Measurements from ENCODE around the gene PGA3. TPM values are rescaled to one million over a fixed set of nuclear protein-coding genes. Genes with fewer than 3 reads are reported as not detected.

The PGA3 gene
- polyA plus RNA-seq, 1 of the 3 experiments (the other 2 are of a cell fraction), result not detected

DNA sequence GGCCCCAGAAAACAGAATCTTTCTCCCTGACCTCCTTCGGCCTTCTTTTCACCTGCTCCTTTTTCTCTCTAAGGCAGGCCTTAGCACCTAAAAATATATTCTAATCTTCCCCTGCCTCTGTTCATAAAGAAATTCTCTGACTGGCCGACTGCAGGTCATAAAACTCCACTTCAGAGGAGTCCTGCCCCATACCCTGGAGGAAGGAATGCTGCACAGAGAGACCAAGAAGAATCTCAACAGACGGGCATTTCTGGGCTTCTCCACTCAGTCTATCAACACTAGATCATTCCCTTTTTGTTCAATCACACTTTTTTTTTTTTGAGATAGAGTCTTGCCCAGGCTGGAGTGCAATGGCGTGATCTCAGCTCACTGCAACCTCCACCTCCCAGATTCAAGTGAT lies 19.7 kb upstream of the PGA3 start:
- no peak overlapping the region for H3K9ac ChIP-seq
- no peaks in the 10 kb centered on the region for H3K79me2 ChIP-seq (ENCODE audit: insufficient read depth)
- no peaks in the 10 kb centered on the region for H3K9me2 ChIP-seq
- H3K9me3 ChIP-seq, result no peaks in the 10 kb centered on the region
- TF ChIP-seq TEAD4 (IDR thresholded peaks at IDR 0.05; ENCODE audit: borderline replicate concordance, insufficient read depth) (no peak), TAF1 (IDR thresholded peaks at IDR 0.05; ENCODE audit: borderline replicate concordance, low read depth, low read length) (no peak), FOXJ3 (CRISPR knock-in tag; IDR thresholded peaks at IDR 0.05) (no peak), MEF2A (IDR thresholded peaks at IDR 0.05; ENCODE audit: borderline replicate concordance, low read depth) (no peak), FOXM1 (IDR thresholded peaks at IDR 0.05; ENCODE audit: low read depth) (no peak), MXI1 (IDR thresholded peaks at IDR 0.05; ENCODE audit: low read depth, low read length) (no peak), RXRA (IDR thresholded peaks at IDR 0.05; ENCODE audit: borderline replicate concordance, low read depth) (no peak), FOSL2 (IDR thresholded peaks at IDR 0.05; ENCODE audit: borderline replicate concordance, low read depth) (no peak), TCF12 (IDR thresholded peaks at IDR 0.05) (no peak)
- TF ChIP-seq, protein P1, sequence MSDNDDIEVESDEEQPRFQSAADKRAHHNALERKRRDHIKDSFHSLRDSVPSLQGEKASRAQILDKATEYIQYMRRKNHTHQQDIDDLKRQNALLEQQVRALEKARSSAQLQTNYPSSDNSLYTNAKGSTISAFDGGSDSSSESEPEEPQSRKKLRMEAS (IDR thresholded peaks at IDR 0.05; ENCODE audit: low read depth), result no peak
- TF ChIP-seq, protein P2, sequence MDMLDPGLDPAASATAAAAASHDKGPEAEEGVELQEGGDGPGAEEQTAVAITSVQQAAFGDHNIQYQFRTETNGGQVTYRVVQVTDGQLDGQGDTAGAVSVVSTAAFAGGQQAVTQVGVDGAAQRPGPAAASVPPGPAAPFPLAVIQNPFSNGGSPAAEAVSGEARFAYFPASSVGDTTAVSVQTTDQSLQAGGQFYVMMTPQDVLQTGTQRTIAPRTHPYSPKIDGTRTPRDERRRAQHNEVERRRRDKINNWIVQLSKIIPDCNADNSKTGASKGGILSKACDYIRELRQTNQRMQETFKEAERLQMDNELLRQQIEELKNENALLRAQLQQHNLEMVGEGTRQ (IDR thresholded peaks at IDR 0.05; ENCODE audit: borderline replicate concordance, low read depth, low read length), result no peak
- no peaks in the 10 kb centered on the region for H3F3A ChIP-seq (replicated peaks; ENCODE audit: insufficient read depth)
- H4K20me1 ChIP-seq (ENCODE audit: insufficient read depth), result no peaks in the 10 kb centered on the region
- H3K27ac ChIP-seq (ENCODE audit: low read depth in 2 of 2, low read length in 1 of 2), result no peak overlapping the region
- H3K4me1 ChIP-seq (ENCODE audit: control insufficient read depth in 1 of 2, insufficient read depth in 2 of 2, low read depth in 1 of 2, low read length in 1 of 2), result no peaks in the 10 kb centered on the region
- ChIA-PET CTCF (interaction anchor here (1.4 to 6.9 kb wide), 3 partner anchors 11 to 68 kb away, joined by 3 to 61 read pairs (median 4); no protein-coding TSS in a partner anchor), POLR2A (no interaction called here)
- no peak overlapping the region for H3K4me3 ChIP-seq (ENCODE audit: low read depth in 2 of 2, low read length in 1 of 2)
- no peaks in the 10 kb centered on the region for H3K36me3 ChIP-seq (replicated peaks in 1 of 2; ENCODE audit: control insufficient read depth in 1 of 2, insufficient read depth in 2 of 2, low read length in 1 of 2)
- H2AFZ ChIP-seq (ENCODE audit: low read depth), result no peak overlapping the region
- H3K27me3 ChIP-seq (ENCODE audit: insufficient read depth), result peaks cover 5% of the 10 kb centered on the region; the same call in 1 of the 2 replicates
- H3K4me2 ChIP-seq, result no peak overlapping the region
- no peak for DNase-seq
- whole genome bisulfite sequencing (ENCODE audit: low lambda C conversion rate), result 62% methylated on average over 4 of the region's 4 CpGs

DNA sequence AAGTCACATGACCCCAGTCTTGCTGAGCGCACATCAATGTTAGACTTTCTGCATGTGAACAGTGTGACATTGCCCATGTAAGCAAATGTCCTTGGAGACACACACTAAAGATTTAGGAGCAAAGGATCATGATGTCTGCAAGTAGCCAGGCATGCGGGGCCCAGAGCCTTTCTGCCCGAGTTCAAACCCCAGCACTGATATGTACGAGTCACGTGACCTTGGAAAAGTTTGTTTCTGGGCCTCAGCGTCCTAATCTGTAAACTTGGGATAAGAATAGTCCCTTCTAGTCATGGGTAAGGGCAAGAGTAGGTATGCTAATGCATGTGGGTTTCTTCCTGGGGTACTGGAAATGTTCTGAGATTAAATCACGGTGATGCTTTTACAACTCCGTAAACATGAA lies 16.8 kb upstream of the PGA3 start:
- Histone ChIP-seq H3K79me2 (ENCODE audit: insufficient read depth) (no peaks in the 10 kb centered on the region), H3K4me2 (no peak overlapping the region), H3K27ac (ENCODE audit: low read depth in 2 of 2, low read length in 1 of 2) (no peak overlapping the region), H3K9ac (no peak overlapping the region), H2AFZ (ENCODE audit: low read depth) (no peak overlapping the region), H3K27me3 (ENCODE audit: insufficient read depth) (no peaks in the 10 kb centered on the region; the same call in 1 of the 2 replicates), H3K4me1 (ENCODE audit: control insufficient read depth in 1 of 2, insufficient read depth in 2 of 2, low read depth in 1 of 2, low read length in 1 of 2) (no peaks in the 10 kb centered on the region), H3K9me3 (no peaks in the 10 kb centered on the region), H3F3A (replicated peaks; ENCODE audit: insufficient read depth) (no peaks in the 10 kb centered on the region), H3K9me2 (no peaks in the 10 kb centered on the region), H4K20me1 (ENCODE audit: insufficient read depth) (no peaks in the 10 kb centered on the region), H3K36me3 (replicated peaks in 1 of 2; ENCODE audit: control insufficient read depth in 1 of 2, insufficient read depth in 2 of 2, low read length in 1 of 2) (no peaks in the 10 kb centered on the region), H3K4me3 (ENCODE audit: low read depth in 2 of 2, low read length in 1 of 2) (no peak overlapping the region)
- ChIA-PET CTCF (interaction anchor here (0.6 to 6.9 kb wide), 25 partner anchors 10 to 395 kb away, joined by 3 to 61 read pairs (median 7); partner anchors contain the start of gene VPS37C), POLR2A (no interaction called here)
- TF ChIP-seq RXRA (IDR thresholded peaks at IDR 0.05; ENCODE audit: borderline replicate concordance, low read depth) (no peak), YY1 (IDR thresholded peaks at IDR 0.05; ENCODE audit: low read depth) (no peak), POLR2AphosphoS5 (IDR thresholded peaks at IDR 0.05; ENCODE audit: low read depth, low read length) (no peak), USF1 (IDR thresholded peaks at IDR 0.05; ENCODE audit: borderline replicate concordance, low read depth) (peak; percentile 25; the same call in 1 of the 2 replicates), EP300 (IDR thresholded peaks at IDR 0.05; ENCODE audit: borderline replicate concordance in 1 of 2, low read depth in 1 of 2, low read length in 1 of 2) (no peak), FOXJ3 (CRISPR knock-in tag; IDR thresholded peaks at IDR 0.05) (no peak), FOXM1 (IDR thresholded peaks at IDR 0.05; ENCODE audit: low read depth) (no peak)
- TF ChIP-seq, protein P2 (IDR thresholded peaks at IDR 0.05; ENCODE audit: borderline replicate concordance, low read depth, low read length), result no peak
- TF ChIP-seq, protein P3, sequence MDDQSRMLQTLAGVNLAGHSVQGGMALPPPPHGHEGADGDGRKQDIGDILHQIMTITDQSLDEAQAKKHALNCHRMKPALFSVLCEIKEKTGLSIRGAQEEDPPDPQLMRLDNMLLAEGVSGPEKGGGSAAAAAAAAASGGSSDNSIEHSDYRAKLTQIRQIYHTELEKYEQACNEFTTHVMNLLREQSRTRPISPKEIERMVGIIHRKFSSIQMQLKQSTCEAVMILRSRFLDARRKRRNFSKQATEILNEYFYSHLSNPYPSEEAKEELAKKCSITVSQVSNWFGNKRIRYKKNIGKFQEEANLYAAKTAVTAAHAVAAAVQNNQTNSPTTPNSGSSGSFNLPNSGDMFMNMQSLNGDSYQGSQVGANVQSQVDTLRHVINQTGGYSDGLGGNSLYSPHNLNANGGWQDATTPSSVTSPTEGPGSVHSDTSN (IDR thresholded peaks at IDR 0.05), result no peak
- 68% methylated on average over 7 of the region's 8 CpGs for WGBS (ENCODE audit: low lambda C conversion rate)
- DNase-seq, result no peak
